ENCODE measurements around the gene TTC7B. TPM values are rescaled to one million over a fixed set of nuclear protein-coding genes. Genes with fewer than 3 reads are reported as not detected.
A peak's percentile ranks its signal among the peaks of the same experiment; 100 is the strongest.

Gene TTC7B
- total and polyA plus RNA-seq, 2 experiments from 2014 or later, result 68.1 to 75.8 TPM

GRCh38 chr14:90677484-90678050, 138.7 kb downstream of the TTC7B start:
- no peaks in the 10 kb centered on the region for H3K4me1 ChIP-seq (ENCODE audit: low read depth)
- peak in 1 of 2 donors; percentile 80 for DNase-seq (ENCODE audit: low read depth in 1 of 2, low spot score in 1 of 2)
- no peaks in the 10 kb centered on the region for H3K9me3 ChIP-seq (ENCODE audit: low read depth)
- no peak overlapping the region for H3K4me3 ChIP-seq
- no peak overlapping the region for H3K27ac ChIP-seq
- H3K27me3 ChIP-seq, result no peaks in the 10 kb centered on the region
- H3K36me3 ChIP-seq, result peaks cover 2% of the 10 kb centered on the region
- TF ChIP-seq CTCF (IDR thresholded peaks at IDR 0.05; ENCODE audit: low read depth, low read length), result no peak

GRCh38 chr14:90676912-90677311, 139.3 kb downstream of the TTC7B start:
- Histone ChIP-seq H3K4me3 (no peak overlapping the region), H3K27me3 (no peaks in the 10 kb centered on the region), H3K4me1 (ENCODE audit: low read depth) (no peaks in the 10 kb centered on the region), H3K27ac (no peak overlapping the region), H3K36me3 (peaks cover 2% of the 10 kb centered on the region), H3K9me3 (ENCODE audit: low read depth) (no peaks in the 10 kb centered on the region)
- no peak for TF ChIP-seq CTCF (IDR thresholded peaks at IDR 0.05; ENCODE audit: low read depth, low read length)
- peak in 1 of 2 donors; percentile 76 for DNase-seq (ENCODE audit: low read depth in 1 of 2, low spot score in 1 of 2)

GRCh38 chr14:90676356-90676755, 139.9 kb downstream of the TTC7B start:
- Histone ChIP-seq H3K9me3 (ENCODE audit: low read depth) (no peaks in the 10 kb centered on the region), H3K27me3 (no peaks in the 10 kb centered on the region), H3K36me3 (peaks cover 2% of the 10 kb centered on the region), H3K4me1 (ENCODE audit: low read depth) (no peaks in the 10 kb centered on the region), H3K4me3 (no peak overlapping the region), H3K27ac (no peak overlapping the region)
- no peak for DNase-seq (ENCODE audit: low read depth in 1 of 2, low spot score in 1 of 2)
- TF ChIP-seq CTCF (IDR thresholded peaks at IDR 0.05; ENCODE audit: low read depth, low read length), result no peak

GRCh38 chr14:90675399-90675798, 140.8 kb downstream of the TTC7B start:
- Histone ChIP-seq H3K27me3 (no peaks in the 10 kb centered on the region), H3K27ac (no peak overlapping the region), H3K4me1 (ENCODE audit: low read depth) (no peaks in the 10 kb centered on the region), H3K4me3 (no peak overlapping the region), H3K36me3 (peaks cover 2% of the 10 kb centered on the region), H3K9me3 (ENCODE audit: low read depth) (no peaks in the 10 kb centered on the region)
- TF ChIP-seq CTCF (IDR thresholded peaks at IDR 0.05; ENCODE audit: low read depth, low read length), result no peak
- DNase-seq (ENCODE audit: low read depth in 1 of 2, low spot score in 1 of 2), result peak in 1 of 2 donors; percentile 48

GRCh38 chr14:90674716-90675115, 141.5 kb downstream of the TTC7B start:
- no peak for DNase-seq (ENCODE audit: low read depth in 1 of 2, low spot score in 1 of 2)
- Histone ChIP-seq H3K4me3 (no peak overlapping the region), H3K27me3 (no peaks in the 10 kb centered on the region), H3K36me3 (peaks cover 2% of the 10 kb centered on the region), H3K9me3 (ENCODE audit: low read depth) (no peaks in the 10 kb centered on the region), H3K27ac (no peak overlapping the region), H3K4me1 (ENCODE audit: low read depth) (no peaks in the 10 kb centered on the region)
- no peak for TF ChIP-seq CTCF (IDR thresholded peaks at IDR 0.05; ENCODE audit: low read depth, low read length)

Data from cardiac muscle cell (in vitro differentiated cells and primary cell).